Activated CD4-positive, alpha-beta T cell treated with anti-CD3 and anti-CD28 coated beads, Interleukin-2, amount 50 U/mL, for 24 hours (primary cell): ENCODE measurements around the gene AQP12A.

Source experiments
- DNase-seq, 2 donors: peaks; one replicate each; pipeline ENCODE4 v3.0.0-alpha.2; 2020; ENCODE audit warnings: low read depth in 1 of 2, low spot score in 1 of 2

The AQP12A gene

DNA sequence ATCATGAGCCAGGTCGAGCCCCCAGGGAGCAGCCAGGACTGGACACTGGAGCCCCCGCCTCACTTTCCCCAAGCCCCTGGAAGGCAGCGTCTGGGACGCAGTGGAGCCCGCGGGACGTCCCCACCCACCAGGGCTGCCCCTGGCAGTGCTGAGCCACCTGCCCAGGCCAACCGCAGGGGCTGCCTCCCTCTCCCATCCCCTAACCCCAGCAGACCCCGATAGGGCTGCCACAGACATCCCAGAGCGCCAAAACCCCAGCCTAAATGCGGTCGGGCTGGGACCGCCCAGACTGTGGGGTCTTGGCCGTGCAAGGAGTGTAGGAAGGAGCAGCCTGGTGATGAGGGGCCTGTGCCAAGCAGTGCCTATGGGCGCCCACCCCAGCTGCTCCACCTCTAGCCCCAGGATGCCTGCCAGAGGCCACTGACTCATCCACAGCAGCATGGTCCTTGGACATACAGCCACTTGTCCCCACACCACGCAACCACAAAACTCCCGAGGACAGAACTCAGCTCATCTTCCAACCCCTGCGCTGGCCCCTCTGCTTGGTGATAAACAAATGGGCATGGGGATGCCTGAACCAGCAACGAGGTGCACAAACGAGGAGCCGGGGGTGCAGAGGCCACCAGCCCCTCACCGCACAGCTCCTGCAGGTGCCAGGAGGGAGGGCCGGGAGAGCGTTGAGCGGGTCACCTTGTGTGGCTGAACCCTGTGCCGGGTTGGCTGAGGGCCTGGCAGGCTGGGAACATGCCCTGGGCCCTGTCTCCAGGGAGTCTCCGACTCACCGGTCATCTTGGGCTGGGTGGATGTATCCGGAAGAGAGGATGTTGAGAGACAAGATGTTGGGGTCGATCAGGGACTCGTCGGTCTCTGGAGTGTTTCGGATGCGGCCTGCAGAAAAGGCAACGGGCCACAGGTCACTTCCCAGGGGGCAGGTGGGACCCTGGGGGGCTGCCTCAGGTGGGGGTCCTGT is 44.9 kb downstream of the AQP12A start:
- no peak for DNase-seq

DNA sequence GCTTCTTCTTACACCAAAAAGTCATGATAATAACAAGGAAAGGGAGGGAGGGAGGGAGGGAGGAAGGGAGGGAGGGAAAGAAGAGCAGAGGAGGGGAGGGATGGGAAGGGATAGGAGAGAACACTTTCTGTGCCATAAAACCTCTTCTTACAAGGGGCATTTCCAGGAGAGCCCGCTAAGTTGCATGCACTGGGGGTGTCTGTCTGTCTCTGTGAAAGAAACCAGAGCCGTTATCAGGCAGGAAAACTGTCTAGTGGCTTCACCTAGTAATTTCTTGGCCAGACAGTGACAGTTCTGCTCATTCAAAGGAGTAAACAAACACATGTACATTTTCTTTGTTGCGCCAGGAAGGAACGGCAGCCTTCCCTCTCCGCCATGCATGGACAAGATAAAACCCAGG is 45.8 kb downstream of the AQP12A start:
- DNase-seq = no peak

DNA sequence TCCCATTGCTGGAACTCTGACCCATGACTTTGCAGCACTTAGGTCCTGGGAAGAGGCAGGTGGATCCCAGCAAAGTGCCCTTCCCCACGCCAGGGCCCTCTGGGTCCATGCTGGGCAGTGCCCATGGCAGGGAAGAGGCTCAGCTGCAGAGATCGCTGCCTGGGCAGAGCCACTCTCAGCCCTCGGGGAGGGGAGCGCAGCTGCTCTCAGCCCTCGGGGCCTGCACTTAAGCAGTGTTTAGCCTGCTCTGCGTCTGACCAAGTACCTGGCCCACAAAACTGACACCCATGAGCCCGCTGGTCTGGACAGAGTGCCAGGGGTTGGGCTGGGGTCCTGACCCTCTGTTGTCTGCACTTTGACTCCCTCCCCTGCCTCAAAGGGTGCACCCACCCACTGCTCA is 46.3 kb downstream of the AQP12A start:
- DNase-seq = no peak

DNA sequence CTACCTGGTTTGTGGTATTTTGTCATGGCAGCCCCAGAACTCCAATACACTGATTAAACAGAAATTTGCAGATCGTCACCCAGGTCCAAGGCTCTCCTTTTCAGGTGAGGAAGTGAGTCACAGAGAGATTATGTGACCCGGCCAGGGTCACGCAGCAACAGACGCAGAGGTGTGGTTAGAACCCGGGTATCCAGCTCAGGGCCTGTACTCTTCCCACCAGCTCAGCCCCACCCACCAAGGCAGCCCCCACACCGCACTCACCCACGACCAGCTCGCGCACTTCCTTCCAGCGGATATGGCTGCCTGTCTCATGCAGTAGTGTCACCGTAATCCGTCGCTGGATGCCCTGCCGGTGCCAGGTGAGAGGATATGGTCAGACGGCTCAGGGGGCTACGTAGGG is 48.1 kb downstream of the AQP12A start:
- DNase-seq = no peak

DNA sequence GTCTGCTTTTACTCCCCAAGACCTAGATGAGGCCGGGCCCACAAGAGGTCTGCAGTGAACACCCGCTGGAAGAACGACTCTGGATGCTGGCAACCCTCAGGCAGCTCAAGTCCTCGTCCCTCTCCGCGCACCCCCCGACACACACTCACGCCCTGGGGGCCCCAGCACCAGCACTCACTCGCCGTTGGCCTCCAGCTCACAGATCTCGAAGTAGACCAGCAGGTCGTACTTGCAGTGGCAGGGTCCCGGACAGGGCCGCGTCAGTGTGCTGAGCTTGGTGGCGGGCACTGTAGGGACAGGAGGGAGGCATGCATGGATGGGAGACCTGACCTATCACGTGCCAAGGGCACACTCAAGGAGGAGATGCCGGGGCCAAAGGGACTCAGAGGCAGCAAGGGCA is 49.4 kb downstream of the AQP12A start:
- DNase-seq = no peak

DNA sequence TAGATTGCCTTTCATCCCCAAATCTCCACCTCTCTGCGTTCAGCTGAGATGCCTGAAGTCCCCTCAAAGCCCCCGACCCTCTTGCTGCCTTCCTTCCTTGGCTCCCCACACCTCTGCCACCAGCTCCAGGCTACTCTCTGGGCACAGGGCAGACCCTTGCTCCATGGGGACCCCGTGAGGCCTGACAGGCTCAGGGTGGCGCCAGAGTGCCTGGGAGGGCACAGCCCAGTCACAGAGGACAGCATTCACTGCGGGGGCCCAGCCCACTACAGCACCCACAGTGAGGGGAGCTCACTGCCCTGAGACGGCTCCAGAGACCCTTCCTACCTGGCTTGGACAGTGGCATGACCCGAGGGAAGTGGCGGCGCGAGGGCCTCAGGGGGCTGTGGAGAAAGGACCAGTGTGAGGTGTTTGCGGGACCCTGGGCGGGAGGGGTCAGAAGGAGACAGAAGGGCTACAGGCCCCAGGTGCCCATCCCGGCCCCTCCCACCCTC is 51.0 kb downstream of the AQP12A start:
- DNase-seq = no peak

DNA sequence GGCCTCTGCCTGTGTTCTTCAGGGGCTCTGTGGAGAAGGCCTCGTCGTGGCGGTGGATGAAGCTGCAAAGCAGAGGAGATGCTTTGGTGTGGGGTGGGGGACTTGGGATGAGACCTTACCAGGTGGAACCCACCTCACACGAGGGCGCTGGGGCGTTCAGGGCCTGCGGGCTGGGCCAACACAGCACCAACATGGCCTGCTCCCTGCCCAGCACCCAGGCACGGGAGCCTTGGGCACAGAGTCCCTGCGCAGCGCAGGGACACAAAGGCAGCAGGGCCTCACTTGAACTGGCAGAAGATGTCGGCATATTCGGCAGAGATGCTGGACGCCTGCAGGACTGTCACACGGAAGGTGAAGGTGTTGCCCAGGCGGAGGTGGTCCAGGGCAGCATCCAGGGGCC is 53.8 kb downstream of the AQP12A start:
- no peak for DNase-seq

DNA sequence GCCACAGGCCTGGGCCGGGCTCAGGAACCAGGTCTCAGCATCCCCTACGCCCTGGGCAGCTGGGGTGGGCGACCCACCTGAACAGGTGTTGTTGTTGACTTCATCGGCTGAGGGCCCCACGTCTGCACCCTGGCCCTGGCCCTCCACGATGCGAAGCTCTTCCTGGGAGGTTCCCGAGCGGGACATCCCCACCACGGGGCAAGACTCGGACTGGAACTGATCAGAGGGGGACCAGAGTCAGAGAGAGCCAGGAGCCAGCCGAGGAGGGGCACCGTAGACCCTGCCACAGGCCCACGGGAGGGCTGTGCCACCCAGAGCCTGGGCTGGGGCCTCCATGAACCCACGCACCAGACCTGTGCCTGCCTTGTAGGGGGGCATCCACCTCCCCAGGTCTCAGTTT is 54.3 kb downstream of the AQP12A start:
- no peak for DNase-seq

DNA sequence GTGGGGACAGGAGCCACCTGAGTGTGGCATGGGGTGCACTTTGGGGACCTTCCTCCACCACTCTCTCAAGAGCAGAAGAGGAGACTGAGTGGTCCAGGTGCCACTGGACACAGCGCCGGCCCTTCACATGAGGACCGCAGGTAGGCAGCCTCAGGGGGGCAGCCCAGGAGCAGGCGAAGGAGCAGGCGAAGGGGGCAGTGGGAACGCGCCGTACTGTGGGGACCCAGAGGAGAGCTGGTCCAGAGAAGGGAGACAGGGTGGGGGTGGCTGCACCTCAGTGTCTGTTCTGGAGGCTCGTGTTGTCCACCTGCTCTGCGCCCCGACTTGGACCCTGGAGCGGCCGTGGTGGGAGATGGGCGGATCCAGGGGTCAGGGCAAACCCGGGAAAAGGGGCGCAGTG is 55.0 kb downstream of the AQP12A start:
- no peak for DNase-seq

DNA sequence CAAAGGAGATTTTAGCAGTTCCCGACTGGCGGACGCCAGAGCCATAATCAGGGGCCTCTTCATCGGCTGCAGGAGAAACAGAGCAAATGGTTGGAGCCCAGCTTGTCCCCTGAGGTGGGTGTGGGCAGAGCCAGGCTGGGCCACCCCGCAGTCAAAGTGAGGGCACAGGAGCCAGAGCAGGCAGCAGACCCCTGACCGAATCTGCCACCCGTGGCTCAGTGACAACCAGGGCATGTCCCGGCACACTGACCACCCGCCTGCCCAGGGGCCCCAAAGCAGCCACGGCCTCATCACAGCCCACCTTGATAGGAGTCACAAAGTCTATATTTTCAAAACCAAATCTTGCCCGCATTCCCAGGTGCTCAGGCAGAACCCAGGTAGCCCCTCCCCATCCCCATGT is 55.6 kb downstream of the AQP12A start:
- no peak for DNase-seq
